ENCODE measurements around the gene KIAA0930.
"Not testable (repeated sequence)": the region's sequence is repeated elsewhere in the genome, so short reads cannot be mapped to it uniquely, and the experiment has no call there.

Gene KIAA0930

DNA sequence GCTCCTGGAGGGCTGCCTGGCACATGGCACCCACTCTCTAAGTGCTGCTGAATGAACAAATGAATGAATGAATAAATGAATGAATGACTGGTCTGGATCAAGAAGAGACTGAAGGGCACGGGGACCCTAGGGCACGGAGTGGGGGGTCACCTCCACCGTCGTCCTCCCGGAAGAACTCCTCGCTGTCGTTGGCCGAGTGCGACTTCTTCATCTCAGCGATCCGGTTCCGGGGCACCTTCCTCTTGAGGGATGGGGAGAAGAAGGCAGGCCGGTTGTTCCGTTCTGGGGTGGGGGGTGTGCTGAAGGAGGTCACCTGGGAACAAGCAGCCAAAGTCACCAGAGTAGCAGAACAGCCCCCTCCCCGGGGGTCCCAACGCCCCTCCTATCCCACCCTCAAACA, 41.0 kb downstream of the KIAA0930 start:
- no peak for DNase-seq

GRCh38 chr22:45198463-45198795, 42.3 kb downstream of the KIAA0930 start:
- DNase-seq: no peak

DNA sequence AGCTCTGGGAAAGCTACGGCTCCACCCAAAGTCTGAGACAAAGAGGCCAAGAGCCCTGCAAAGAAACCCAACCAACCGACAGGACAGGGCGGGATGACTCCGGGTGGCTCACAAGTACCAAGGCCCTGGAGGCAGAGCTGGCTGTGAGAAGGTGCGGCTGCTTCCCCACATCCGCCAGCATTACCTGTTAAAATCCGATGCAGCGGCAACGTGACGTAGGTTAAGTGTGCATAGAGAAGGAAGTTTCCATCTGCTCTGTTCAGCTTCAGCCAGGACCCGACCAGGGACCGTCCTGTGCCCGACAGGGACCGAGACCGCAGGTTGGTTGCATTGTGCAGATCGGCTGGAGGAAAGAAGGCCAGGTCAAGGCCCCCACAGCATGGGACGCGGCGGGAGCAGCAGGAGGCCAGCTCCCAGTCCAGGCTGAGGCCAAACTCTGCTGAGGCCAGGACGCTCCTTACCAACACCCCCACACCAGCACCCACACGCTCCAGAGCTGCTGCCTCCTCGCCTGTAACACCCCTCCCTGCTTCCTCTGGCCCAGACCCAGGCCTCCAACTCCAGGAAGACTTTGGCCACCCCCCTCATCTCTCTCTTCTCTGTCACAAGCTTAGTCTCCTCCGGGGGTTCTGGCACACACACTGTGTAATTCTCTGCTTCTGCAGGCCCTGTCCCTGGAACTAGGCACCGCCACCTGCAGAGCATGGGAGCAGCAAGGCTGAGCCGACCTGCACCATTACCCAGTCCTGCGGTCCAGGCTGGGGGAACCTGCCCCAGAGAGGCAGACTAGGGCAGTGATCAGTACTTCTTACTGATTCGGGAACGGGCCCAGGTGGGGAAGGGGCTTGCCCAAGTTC, 42.9 kb downstream of the KIAA0930 start:
- no peak for DNase-seq

- DNase-seq: no peak
Measured at GRCh38 chr22:45196926-45197605, 43.6 kb downstream of the KIAA0930 start.

GRCh38 chr22:45196308-45196707, 44.4 kb downstream of the KIAA0930 start:
- DNase-seq: no peak

GRCh38 chr22:45195616-45196015, 45.1 kb downstream of the KIAA0930 start:
- no peak for DNase-seq

DNA sequence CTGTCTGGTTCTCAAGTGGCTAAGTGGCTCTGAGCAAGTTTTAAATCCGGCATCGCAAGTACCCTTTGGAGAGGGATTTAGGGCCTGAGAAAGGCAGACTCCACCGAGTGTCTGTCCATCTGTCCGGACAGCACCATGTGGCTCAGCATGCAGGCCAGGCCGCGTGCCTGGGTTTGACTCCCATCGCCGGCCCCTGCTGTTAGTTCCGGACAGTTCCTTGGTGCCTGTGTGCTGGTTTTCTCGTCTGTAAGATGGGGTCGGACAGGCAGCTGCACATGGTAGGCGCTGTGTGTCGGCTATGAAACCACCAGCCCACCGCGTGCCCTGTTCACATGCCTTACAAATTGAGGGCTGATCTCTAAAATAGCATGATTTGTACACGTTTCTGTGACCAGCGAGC, 46.0 kb downstream of the KIAA0930 start:
- DNase-seq: no peak

DNA sequence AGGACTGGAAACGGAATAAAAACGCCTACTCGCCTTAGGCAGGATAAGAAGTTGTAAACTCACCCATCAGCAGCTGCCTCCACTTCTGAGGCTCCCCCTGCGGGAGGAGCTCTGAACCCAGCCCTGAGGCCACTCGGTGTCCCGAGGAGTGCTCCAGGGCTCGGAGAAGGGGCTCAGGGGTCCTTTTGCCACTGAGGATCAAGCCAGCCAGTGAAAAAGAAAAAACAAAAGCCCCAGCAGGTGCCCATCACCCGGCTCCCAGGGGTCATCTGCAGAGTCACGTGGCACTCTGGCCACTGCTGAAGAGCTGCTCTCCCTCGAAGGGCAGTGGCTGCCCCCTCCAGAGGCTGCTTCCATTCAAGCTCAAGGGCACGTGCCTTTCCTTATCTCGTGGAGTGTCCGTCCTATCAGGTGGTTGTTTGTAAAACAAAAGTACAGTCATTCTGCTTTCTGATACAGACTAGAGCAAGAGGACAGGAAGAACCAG, 48.0 kb downstream of the KIAA0930 start:
- no peak for DNase-seq

DNA sequence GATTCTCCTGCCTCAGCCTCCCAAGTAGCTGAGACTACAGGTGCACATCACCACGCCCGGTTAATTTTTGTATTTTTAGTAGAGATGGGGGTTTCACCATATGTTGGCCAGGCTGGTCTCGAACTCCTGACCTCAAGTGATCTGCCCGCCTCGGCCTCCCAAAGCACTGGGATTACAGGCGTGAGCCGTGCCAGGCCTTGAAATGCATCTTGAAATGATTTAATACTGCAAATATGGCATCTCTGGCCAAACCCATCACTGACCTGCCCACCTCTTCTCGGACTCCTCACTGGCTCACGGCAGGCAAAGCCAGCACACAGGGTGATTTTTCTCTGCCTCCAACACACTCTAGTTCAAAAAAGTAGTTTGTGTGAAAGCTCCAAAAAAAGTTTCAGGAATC, 48.9 kb downstream of the KIAA0930 start:
- DNase-seq: not testable (repeated sequence)

- DNase-seq: no peak
Measured at GRCh38 chr22:45190202-45190872, 50.4 kb downstream of the KIAA0930 start.

DNA sequence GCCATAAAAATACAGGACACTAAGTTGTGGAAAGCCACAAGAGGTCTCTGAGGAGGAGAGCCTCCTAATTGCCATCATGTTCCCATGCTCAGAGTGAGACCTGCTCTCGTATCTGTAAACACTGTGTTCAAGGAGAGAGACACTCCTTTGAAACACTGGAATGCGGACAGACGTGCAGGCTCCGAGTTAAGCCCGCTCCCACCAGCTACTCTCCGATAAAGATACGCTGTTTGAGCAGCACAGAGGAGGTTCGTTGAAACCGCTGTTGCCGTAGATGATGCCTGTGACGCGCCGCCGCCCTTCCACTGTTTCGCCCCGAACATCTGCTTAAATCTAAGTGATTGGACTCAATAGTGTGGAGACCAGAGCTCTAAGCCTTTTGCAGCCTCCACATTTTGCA, 51.9 kb downstream of the KIAA0930 start:
- DNase-seq: no peak

GRCh38 chr22:45187891-45188290, 52.8 kb downstream of the KIAA0930 start:
- no peak for DNase-seq

DNA sequence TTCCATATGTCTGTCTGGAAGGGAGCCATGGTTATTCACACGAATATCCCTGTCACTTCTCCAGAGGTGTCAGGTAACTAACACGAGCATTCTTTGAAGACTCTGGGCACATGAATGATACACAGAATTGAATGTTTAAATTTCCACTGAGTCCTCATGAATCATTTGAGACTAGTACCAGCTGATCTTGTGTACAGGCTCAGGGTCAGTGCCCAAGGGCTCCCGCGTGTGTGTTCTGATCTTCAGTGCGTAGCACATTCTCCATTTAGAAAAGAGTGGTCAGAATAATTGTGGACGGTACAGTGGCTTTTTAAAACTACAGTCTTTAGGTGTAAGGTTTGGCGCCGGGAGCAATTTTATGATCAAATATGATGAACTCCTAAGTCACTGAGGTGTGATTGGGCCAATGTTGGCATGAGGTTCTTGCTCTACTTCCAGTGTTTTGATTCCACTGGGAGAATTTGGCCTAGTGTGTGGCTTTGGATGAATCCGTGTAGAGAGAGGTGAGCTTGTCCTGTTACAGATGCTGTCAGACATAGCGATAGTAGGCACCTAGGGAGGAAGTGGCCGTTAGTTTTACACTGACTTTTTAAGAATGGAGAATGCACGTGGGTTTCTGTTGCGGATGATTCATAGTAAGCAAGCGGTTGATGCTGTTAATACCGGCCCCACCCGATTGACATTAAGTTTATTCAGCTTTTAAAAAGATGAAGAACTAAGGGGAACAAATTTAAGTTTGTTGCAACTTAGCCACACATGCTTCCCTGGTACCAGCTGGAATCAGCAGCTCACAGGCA, 54.8 kb downstream of the KIAA0930 start:
- no peak for DNase-seq

- DNase-seq: no peak
Measured at GRCh38 chr22:45183974-45184373, 56.7 kb downstream of the KIAA0930 start.

GRCh38 chr22:45181766-45182165, 58.9 kb downstream of the KIAA0930 start:
- DNase-seq: no peak

GRCh38 chr22:45181240-45181639, 59.5 kb downstream of the KIAA0930 start:
- DNase-seq: no peak

GRCh38 chr22:45180146-45180679, 60.5 kb downstream of the KIAA0930 start:
- DNase-seq: no peak

GRCh38 chr22:45179276-45180049, 61.2 kb downstream of the KIAA0930 start:
- DNase-seq: no peak

GRCh38 chr22:45172881-45173585, 67.7 kb downstream of the KIAA0930 start:
- no peak for DNase-seq

DNA sequence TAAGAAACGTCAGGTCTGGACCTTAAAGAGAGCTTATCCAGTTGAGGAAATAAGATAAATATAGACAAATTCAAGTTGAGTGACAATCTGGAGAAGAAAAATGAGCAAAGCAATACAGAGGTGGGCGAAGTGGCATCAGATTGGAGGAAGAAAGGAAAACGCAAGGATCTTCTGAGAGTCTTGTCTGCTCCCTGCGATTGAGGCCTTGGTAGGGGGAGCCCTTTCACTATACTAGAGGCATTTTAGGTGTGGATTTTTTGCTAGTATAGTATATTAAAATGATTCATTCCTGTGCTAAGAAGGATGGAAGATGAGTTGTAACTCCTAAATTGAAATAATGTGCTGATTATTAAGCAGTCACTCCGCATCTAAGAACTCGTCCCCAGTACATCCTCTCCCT, 68.9 kb downstream of the KIAA0930 start:
- no peak for DNase-seq

Measured in stimulated activated CD4-positive, alpha-beta T cell treated with anti-CD3 and anti-CD28 coated beads, Interleukin-4, amount 100 ng/mL, for 24 hours (primary cell).